Activated gamma-delta T cell treated with anti-CD3 and anti-CD28 coated beads, Interleukin-2, amount 50 U/mL, for 16 hours (primary cell): Measurements from ENCODE around the gene YBX3.
A peak's percentile ranks its signal among the peaks of the same experiment; 100 is the strongest.
"Not testable (repeated sequence)": the region's sequence is repeated elsewhere in the genome, so short reads cannot be mapped to it uniquely, and the experiment has no call there.

Experiments used
- DNase-seq: peaks from one replicate; pipeline ENCODE4 v3.0.0-alpha.2; 2020; ENCODE audit warnings: low read depth

Gene YBX3

GRCh38 chr12:10722905-10723746, at the start of gene YBX3:
Gene YBX3, minus strand, starts transcription at chr12:10723323. Its CDS starts 212 bp downstream, at chr12:10723111.
- DNase-seq: peak; percentile 22

- DNase-seq: no peak
Measured at GRCh38 chr12:10771132-10771733, 48.1 kb upstream of the YBX3 start.

DNA sequence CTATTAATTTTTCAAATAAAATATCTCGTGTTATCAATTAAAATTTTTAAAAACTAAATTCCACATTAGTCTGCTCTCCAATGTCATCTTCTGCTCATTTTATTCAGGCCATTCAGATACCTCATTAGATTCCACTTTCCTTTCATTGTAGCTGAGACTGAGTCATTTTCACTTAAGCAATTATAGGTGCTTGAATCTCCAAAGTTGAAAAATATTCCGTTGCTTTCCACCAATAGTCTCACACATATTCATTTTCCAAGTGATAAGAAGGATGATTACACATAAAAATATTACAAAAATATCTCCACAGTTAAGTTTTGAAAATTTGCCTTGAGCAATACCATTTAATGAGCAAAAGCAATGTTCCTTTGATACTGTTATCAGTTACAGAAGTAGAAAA, 36.5 kb upstream of the YBX3 start:
- no peak for DNase-seq

GRCh38 chr12:10756194-10756593, 33.1 kb upstream of the YBX3 start:
- DNase-seq: no peak

GRCh38 chr12:10753059-10753458, 29.9 kb upstream of the YBX3 start:
- DNase-seq: no peak

DNA sequence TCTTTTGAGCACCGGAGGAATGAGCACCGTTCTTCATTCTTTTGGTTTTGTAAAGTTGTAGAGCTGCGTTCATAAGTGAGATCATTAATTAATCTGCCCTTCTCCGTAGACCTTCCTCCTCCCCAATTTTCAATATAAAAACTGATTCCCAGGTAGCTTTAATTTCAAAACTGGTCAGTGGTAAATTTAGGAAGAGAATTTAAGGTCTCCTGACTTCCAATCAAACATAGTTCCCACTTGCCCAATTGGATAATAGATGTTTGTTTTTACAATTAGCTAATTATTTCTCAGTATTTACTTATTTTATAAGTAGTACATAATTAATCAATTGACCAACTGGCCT, 27.2 kb upstream of the YBX3 start:
- DNase-seq: no peak

GRCh38 chr12:10749700-10750384, 26.7 kb upstream of the YBX3 start:
- peak; percentile 59 for DNase-seq

GRCh38 chr12:10747730-10748129, 24.6 kb upstream of the YBX3 start:
- no peak for DNase-seq

- DNase-seq: not testable (repeated sequence)
Measured at GRCh38 chr12:10743420-10743819, 20.3 kb upstream of the YBX3 start.

DNA sequence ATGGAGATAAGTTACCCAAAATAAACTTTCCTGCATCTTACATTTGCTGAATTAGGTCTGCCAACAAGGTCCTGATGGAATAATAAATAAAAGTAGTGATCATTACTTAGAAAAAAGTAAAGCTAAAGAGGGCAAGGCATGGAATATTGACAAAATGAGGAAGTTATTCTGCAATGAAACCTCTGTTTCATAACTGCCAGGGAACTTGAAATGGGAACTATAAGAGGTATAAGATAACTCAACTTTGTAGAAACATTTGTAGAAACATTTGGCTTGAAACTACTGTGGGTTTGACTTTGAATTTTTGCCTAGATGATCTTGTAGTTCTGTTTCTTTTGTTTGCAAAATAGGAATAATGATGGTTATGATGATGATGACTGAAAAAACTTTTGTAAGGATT, 18.7 kb upstream of the YBX3 start:
- no peak for DNase-seq

- no peak for DNase-seq
Measured at GRCh38 chr12:10740182-10740581, 17.1 kb upstream of the YBX3 start.

GRCh38 chr12:10739157-10740118, 16.3 kb upstream of the YBX3 start:
- DNase-seq: no peak

DNA sequence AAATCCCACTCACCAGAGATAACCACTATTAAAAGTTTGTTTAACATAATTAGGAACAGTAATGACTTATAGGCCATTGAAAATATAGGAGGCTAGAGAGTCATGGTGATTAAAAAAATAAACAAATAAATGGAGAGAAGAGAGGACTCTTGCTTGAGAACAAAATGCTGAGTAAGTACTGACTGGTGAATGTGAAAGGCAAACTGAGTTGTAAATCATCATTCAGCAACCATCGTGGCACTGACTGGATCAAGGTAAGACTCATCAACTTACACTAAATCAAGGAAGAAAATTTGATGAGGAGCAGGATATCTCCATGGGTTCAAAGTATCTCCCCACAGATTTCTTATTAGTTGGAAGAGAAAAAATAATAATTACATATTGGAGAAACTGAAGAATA, 14.1 kb upstream of the YBX3 start:
- DNase-seq: no peak

DNA sequence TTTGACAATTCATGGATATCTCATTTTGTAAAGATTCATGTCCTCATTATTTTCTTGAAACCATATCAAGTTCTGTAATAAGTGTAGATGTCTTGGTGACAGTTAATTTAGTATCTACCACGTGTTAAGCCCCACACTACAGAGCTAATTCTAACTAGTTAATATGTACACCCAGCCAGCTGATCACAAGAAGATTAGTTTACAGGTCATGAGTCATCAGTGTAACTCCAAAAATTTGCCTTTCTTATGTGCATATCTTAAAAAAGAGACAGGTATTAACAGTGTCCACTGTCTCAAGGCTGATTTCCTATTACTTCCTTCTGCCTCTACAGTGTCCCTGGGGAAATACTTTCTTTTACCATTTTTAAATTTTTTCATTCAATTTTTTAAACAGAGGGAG, 13.3 kb upstream of the YBX3 start:
- no peak for DNase-seq

GRCh38 chr12:10735428-10735827, 12.3 kb upstream of the YBX3 start:
- DNase-seq: no peak

DNA sequence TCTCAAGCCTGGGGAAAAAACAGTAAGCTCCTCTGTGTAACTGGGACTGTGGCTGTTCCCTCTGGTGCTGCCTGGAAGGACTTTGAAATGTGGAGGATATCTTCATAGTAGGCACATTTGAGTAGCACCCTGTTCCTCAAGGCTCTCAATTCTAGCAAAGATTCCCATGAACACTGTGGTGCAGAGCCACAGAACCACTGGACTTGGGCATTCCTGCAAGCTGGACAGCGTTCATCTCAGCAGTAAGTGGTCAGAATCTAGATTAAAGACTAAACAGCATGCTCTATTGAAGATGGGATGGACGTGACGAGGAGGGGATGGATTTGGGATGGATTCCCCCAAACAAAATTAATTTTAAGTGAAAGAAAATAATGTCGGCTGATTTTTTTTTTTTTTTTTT, 9.4 kb upstream of the YBX3 start:
- DNase-seq: no peak

- DNase-seq: no peak
Measured at GRCh38 chr12:10732066-10732465, 8.9 kb upstream of the YBX3 start.

GRCh38 chr12:10730559-10730958, 7.4 kb upstream of the YBX3 start:
- no peak for DNase-seq

DNA sequence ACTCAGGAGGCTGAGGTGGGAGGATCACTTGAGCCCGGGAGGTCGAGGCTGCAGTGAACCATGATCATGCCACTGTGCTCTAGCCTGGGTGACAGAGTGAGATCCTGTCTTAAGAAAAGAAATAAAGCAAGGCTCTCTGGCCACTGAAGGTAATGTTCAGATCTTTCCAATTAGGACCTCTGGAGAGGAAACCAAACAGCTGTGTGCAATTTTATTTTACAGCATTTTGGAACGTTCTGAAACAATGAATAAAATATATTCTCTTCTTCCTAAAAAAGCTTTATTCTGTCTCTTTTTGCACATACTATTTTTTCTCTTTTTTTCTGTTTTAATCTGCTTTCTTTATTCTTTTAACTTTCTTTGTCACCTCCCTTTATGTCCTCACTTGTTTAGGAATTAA, 5.0 kb upstream of the YBX3 start:
- no peak for DNase-seq

DNA sequence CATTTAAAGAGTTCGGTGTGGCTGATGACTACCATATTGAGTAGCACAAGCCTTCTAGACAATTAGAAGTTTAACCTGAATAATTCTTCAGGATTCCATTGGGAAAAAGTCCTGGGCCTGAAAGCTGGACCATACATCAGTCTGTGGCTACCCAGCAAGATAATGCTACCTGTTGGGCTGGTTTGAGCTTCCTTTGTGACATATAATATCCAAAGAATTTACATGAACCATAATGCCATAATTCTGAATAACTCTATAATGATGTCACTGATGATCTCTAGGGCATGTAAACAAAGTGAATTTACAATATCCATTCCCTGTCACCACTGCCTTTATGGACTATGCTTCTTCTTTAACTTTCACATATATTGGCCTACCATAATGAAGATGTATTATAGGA, 3.8 kb upstream of the YBX3 start:
- no peak for DNase-seq

- DNase-seq: no peak
Measured at GRCh38 chr12:10725003-10725402, 1.9 kb upstream of the YBX3 start.

- DNase-seq: peak; percentile 42
Measured at GRCh38 chr12:10722502-10722904, 620 bp downstream of the YBX3 start.
